ENCODE data around the gene RETREG1. TPM values are rescaled to one million over a fixed set of nuclear protein-coding genes. Genes with fewer than 3 reads are reported as not detected.

RETREG1 gene
- polyA plus RNA-seq, 1 of the 3 experiments (the other 2 are of a cell fraction) = 0.43 TPM

GRCh38 chr5:16529306-16529705 is 87.5 kb downstream of the RETREG1 start:
- H3K27ac ChIP-seq (ENCODE audit: low read depth in 2 of 2, low read length in 1 of 2) = no peak overlapping the region
- peak; percentile 28 for DNase-seq
- no peaks in the 10 kb centered on the region for H4K20me1 ChIP-seq (ENCODE audit: insufficient read depth)
- no peak overlapping the region for H3K4me2 ChIP-seq
- ChIA-PET POLR2A (no interaction called here), CTCF (interaction anchor here (1.1 to 1.6 kb wide), 2 partner anchors 23 to 39 kb away, joined by 5 to 7 read pairs; no protein-coding TSS in a partner anchor)
- H3K27me3 ChIP-seq (ENCODE audit: insufficient read depth) = no peaks in the 10 kb centered on the region; the same call in 1 of the 2 replicates
- no peaks in the 10 kb centered on the region for H3K9me3 ChIP-seq
- no peak overlapping the region for H3K9ac ChIP-seq
- no peaks in the 10 kb centered on the region for H3K79me2 ChIP-seq (ENCODE audit: insufficient read depth)
- TF ChIP-seq EZH2phosphoT487 (IDR thresholded peaks at IDR 0.05; ENCODE audit: borderline replicate concordance, low read depth) (no peak), GABPA (IDR thresholded peaks at IDR 0.05; ENCODE audit: low read depth) (no peak), POLR2AphosphoS5 (IDR thresholded peaks at IDR 0.05; ENCODE audit: low read depth, low read length) (no peak), YY1 (IDR thresholded peaks at IDR 0.05; ENCODE audit: low read depth) (no peak), RFX5 (IDR thresholded peaks at IDR 0.05; ENCODE audit: low read length) (no peak), GATA2 (CRISPR knock-in tag; IDR thresholded peaks at IDR 0.05) (peak; percentile 65)
- TF ChIP-seq, protein P1, sequence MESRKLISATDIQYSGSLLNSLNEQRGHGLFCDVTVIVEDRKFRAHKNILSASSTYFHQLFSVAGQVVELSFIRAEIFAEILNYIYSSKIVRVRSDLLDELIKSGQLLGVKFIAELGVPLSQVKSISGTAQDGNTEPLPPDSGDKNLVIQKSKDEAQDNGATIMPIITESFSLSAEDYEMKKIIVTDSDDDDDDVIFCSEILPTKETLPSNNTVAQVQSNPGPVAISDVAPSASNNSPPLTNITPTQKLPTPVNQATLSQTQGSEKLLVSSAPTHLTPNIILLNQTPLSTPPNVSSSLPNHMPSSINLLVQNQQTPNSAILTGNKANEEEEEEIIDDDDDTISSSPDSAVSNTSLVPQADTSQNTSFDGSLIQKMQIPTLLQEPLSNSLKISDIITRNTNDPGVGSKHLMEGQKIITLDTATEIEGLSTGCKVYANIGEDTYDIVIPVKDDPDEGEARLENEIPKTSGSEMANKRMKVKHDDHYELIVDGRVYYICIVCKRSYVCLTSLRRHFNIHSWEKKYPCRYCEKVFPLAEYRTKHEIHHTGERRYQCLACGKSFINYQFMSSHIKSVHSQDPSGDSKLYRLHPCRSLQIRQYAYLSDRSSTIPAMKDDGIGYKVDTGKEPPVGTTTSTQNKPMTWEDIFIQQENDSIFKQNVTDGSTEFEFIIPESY (IDR thresholded peaks at IDR 0.05; ENCODE audit: borderline replicate concordance, low read depth) = no peak
- no peak overlapping the region for H2AFZ ChIP-seq (ENCODE audit: low read depth)
- no peaks in the 10 kb centered on the region for H3F3A ChIP-seq (replicated peaks; ENCODE audit: insufficient read depth)
- H3K9me2 ChIP-seq = no peaks in the 10 kb centered on the region
- no peak overlapping the region for H3K4me3 ChIP-seq (ENCODE audit: low read depth in 2 of 2, low read length in 1 of 2)
- peaks cover 0 to 12% of the 10 kb centered on the region in 2 experiments; a peak in 1 of 4 replicates for H3K4me1 ChIP-seq (ENCODE audit: control insufficient read depth in 1 of 2, insufficient read depth in 2 of 2, low read depth in 1 of 2, low read length in 1 of 2)
- H3K36me3 ChIP-seq (replicated peaks in 1 of 2; ENCODE audit: control insufficient read depth in 1 of 2, insufficient read depth in 2 of 2, low read length in 1 of 2) = no peaks in the 10 kb centered on the region
- WGBS (ENCODE audit: low lambda C conversion rate) = 76% methylated on average over 7 of the region's 7 CpGs

- CTCF ChIA-PET = interaction anchor here (1.1 to 2.8 kb wide), 4 partner anchors 24 to 661 kb away, joined by 3 to 7 read pairs (median 6); no protein-coding TSS in a partner anchor
- peaks cover 0 to 12% of the 10 kb centered on the region in 2 experiments; a peak in 1 of 4 replicates for H3K4me1 ChIP-seq (ENCODE audit: control insufficient read depth in 1 of 2, insufficient read depth in 2 of 2, low read depth in 1 of 2, low read length in 1 of 2)
- DNase-seq = no peak
- H3K9me3 ChIP-seq = no peaks in the 10 kb centered on the region
- H3K27ac ChIP-seq (ENCODE audit: low read depth in 2 of 2, low read length in 1 of 2) = no peak overlapping the region
- H4K20me1 ChIP-seq (ENCODE audit: insufficient read depth) = no peaks in the 10 kb centered on the region
- H3F3A ChIP-seq (replicated peaks; ENCODE audit: insufficient read depth) = no peaks in the 10 kb centered on the region
- no peak overlapping the region for H3K9ac ChIP-seq
- H3K9me2 ChIP-seq = no peaks in the 10 kb centered on the region
- H3K36me3 ChIP-seq (replicated peaks in 1 of 2; ENCODE audit: control insufficient read depth in 1 of 2, insufficient read depth in 2 of 2, low read length in 1 of 2) = no peaks in the 10 kb centered on the region
- no peak overlapping the region for H2AFZ ChIP-seq (ENCODE audit: low read depth)
- no peaks in the 10 kb centered on the region; the same call in 1 of the 2 replicates for H3K27me3 ChIP-seq (ENCODE audit: insufficient read depth)
- no peak overlapping the region for H3K4me2 ChIP-seq
- H3K4me3 ChIP-seq (ENCODE audit: low read depth in 2 of 2, low read length in 1 of 2) = no peak overlapping the region
- POLR2A ChIA-PET = no interaction called here
- WGBS (ENCODE audit: low lambda C conversion rate) = 66% methylated on average over 7 of the region's 7 CpGs
- H3K79me2 ChIP-seq (ENCODE audit: insufficient read depth) = no peaks in the 10 kb centered on the region
- TF ChIP-seq NRF1 (IDR thresholded peaks at IDR 0.05; ENCODE audit: low read depth, low read length) = no peak
- no peak for TF ChIP-seq ELF1 (IDR thresholded peaks at IDR 0.05)
- no peak for TF ChIP-seq POLR2AphosphoS5 (IDR thresholded peaks at IDR 0.05; ENCODE audit: low read depth, low read length)
- TF ChIP-seq MXI1 (IDR thresholded peaks at IDR 0.05; ENCODE audit: low read depth, low read length) = no peak
- TF ChIP-seq, protein P2, sequence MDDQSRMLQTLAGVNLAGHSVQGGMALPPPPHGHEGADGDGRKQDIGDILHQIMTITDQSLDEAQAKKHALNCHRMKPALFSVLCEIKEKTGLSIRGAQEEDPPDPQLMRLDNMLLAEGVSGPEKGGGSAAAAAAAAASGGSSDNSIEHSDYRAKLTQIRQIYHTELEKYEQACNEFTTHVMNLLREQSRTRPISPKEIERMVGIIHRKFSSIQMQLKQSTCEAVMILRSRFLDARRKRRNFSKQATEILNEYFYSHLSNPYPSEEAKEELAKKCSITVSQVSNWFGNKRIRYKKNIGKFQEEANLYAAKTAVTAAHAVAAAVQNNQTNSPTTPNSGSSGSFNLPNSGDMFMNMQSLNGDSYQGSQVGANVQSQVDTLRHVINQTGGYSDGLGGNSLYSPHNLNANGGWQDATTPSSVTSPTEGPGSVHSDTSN (IDR thresholded peaks at IDR 0.05) = no peak
- no peak for TF ChIP-seq TAF1 (IDR thresholded peaks at IDR 0.05; ENCODE audit: borderline replicate concordance, low read depth, low read length)
- no peak for TF ChIP-seq RCOR1 (IDR thresholded peaks at IDR 0.05; ENCODE audit: low read length)
- TF ChIP-seq NFIC (IDR thresholded peaks at IDR 0.05; ENCODE audit: borderline replicate concordance) = no peak
- TF ChIP-seq SMC3 (IDR thresholded peaks at IDR 0.05; ENCODE audit: low read depth, low read length) = no peak
- no peak for TF ChIP-seq IRF3 (IDR thresholded peaks at IDR 0.05; ENCODE audit: low read depth, low read length)
- TF ChIP-seq FOSL2 (IDR thresholded peaks at IDR 0.05; ENCODE audit: borderline replicate concordance, low read depth) = no peak
- no peak for TF ChIP-seq EP300 (IDR thresholded peaks at IDR 0.05; ENCODE audit: borderline replicate concordance in 1 of 2, low read depth in 1 of 2, low read length in 1 of 2)
- no peak for TF ChIP-seq MEF2A (IDR thresholded peaks at IDR 0.05; ENCODE audit: borderline replicate concordance, low read depth)
- TF ChIP-seq GABPA (IDR thresholded peaks at IDR 0.05; ENCODE audit: low read depth) = no peak
- TF ChIP-seq, protein P1 (IDR thresholded peaks at IDR 0.05; ENCODE audit: borderline replicate concordance, low read depth) = no peak
Measured at GRCh38 chr5:16528382-16529110, 88.3 kb downstream of the RETREG1 start.

Data from SK-N-SH (cell line).